PC-9 (cell line): Measurements from ENCODE around the gene DNMBP. TPM values are rescaled to one million over a fixed set of nuclear protein-coding genes. Genes with fewer than 3 reads are reported as not detected.
"Not testable (repeated sequence)": the region's sequence is repeated elsewhere in the genome, so short reads cannot be mapped to it uniquely, and the experiment has no call there.

Source experiments
- BruUV-seq: library from RNA; stranded (reverse); fragments of 400-500 nt; replicated peaks from 2 replicates; lab custom pipeline; 2021; lab: Mats Ljungman, UMichigan
- CTCF ChIA-PET: fragments of 300-600 bp; sonication (Branson Sonifier 250); formaldehyde crosslinking; loops from one replicate; lab custom pipeline; 2022; ENCODE audit warnings: antibody characterized with exemption; lab: Charles Lee
- POLR2A ChIA-PET: fragments of 300-600 bp; sonication (Branson Sonifier 250); formaldehyde crosslinking; loops from one replicate; lab custom pipeline; 2022; ENCODE audit warnings: antibody characterized with exemption; ENCODE audit not compliant: unreplicated experiment; lab: Charles Lee
- DNase-seq, 2 experiments: peaks; one replicate each; pipeline versions ENCODE4 v3.0.0 to v3.0.0-alpha.2; 2015 to 2022; ENCODE audit warnings: mixed read lengths in 1 of 2
- H2AFZ ChIP-seq: fragments of 200-600 bp; sonication (generic); 2 replicates; pipeline ENCODE4 v1.8.1; 2017; ENCODE audit warnings: antibody characterized with exemption
- H3F3A ChIP-seq: fragments of 200-600 bp; sonication (generic); 2 replicates; pipeline ENCODE4 v1.8.1; 2017; ENCODE audit warnings: antibody characterized with exemption, mild to moderate bottlenecking, low read depth; ENCODE audit not compliant: insufficient read depth
- H3K27ac ChIP-seq: fragments of 200-600 bp; sonication (generic); 2 replicates; pipeline ENCODE4 v1.6.1; 2016; ENCODE audit warnings: mixed run types
- H3K27me3 ChIP-seq: fragments of 200-600 bp; sonication (generic); 2 replicates; pipeline ENCODE4 v1.6.1; 2016; ENCODE audit warnings: low read depth, mixed run types; ENCODE audit not compliant: insufficient read depth
- H3K36me3 ChIP-seq: fragments of 200-600 bp; sonication (generic); 2 replicates; pipeline ENCODE4 v1.6.1; 2016; ENCODE audit warnings: low read depth, mixed run types
- H3K4me1 ChIP-seq: fragments of 200-600 bp; sonication (generic); replicated peaks from 2 replicates; pipeline ENCODE4 v1.6.1; 2016; ENCODE audit warnings: mixed run types; ENCODE audit not compliant: insufficient read depth
- H3K4me2 ChIP-seq: fragments of 200-600 bp; sonication (generic); 2 replicates; pipeline ENCODE4 v1.6.1; 2017; ENCODE audit warnings: mixed run types
- H3K4me3 ChIP-seq: fragments of 200-600 bp; sonication (generic); 2 replicates; pipeline ENCODE4 v1.6.1; 2016; ENCODE audit warnings: mixed run types
- H3K79me2 ChIP-seq: fragments of 200-600 bp; sonication (generic); 2 replicates; pipeline ENCODE4 v1.6.1; 2017; ENCODE audit warnings: low read depth, mixed run types
- H3K9me2 ChIP-seq: fragments of 200-600 bp; sonication (generic); 2 replicates; pipeline ENCODE4 v1.8.1; 2017; ENCODE audit warnings: mild to moderate bottlenecking; ENCODE audit not compliant: insufficient read depth
- H3K9me3 ChIP-seq: fragments of 200-600 bp; sonication (generic); 2 replicates; pipeline ENCODE4 v1.8.1; 2016; ENCODE audit warnings: low read depth; ENCODE audit not compliant: insufficient read depth
- H4K20me1 ChIP-seq: fragments of 200-600 bp; sonication (generic); 2 replicates; pipeline ENCODE4 v1.8.1; 2017; ENCODE audit not compliant: insufficient read depth
- CTCF ChIP-seq: fragments of 200-600 bp; sonication (generic); conservative IDR thresholded peaks from 2 replicates; pipeline ENCODE4 v1.6.1; 2017; ENCODE audit warnings: mixed run types, antibody characterized with exemption, mild to moderate bottlenecking, moderate library complexity
- EZH2 ChIP-seq: fragments of 200-600 bp; sonication (generic); IDR thresholded peaks from 2 replicates; pipeline ENCODE4 v1.8.0; 2017; ENCODE audit warnings: antibody characterized with exemption, low read depth
- intact Hi-C: fragments of 100-400 bp; cut with micrococcal nuclease; formaldehyde crosslinking; loops from one replicate; pipeline ENCODE4 v1.10.0; 2022; ENCODE audit not compliant: unreplicated experiment
- total RNA-seq: library from RNA; stranded (reverse); gene quantifications from 2 replicates; pipeline ENCODE4 v1.2.3, GENCODE V29; 2021

The DNMBP gene
- total RNA-seq, 1 experiment from 2014 or later: 14.9 TPM

DNA sequence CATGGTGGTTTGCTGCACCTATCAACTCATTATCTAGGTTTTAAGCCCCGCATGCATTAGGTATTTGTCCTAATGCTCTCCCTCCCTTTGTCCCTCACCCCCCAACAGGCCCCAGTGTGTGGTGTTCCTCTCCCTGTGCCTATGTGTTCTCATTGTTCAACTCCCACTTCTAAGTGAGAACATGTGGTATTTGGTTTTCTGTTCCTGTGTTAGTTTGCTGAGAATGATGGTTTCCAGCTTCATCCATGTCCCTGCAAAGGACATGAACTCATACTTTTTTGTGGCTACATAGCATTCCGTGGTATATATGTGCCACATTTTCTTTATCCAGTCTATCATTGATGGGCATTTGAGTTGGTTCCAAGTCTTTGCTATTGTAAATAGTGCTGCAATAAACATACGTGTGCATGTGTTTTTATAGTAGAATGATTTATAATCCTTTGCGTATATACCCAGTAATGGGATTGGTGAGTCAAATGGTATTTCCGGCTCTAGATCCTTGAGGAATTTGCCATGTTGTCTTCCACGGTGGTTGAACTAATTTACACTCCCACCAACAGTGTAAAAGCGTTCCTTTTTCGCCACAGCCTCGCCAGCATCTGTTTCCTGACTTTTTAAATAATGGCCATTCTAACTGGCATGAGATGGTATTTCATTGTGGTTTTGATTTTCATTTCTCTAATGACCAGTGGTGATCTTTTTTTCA is 146.1 kb downstream of the DNMBP start:
- H4K20me1 ChIP-seq, H3K9me2 ChIP-seq, H3K9me3 ChIP-seq, H3K79me2 ChIP-seq, CTCF ChIA-PET, DNase-seq, H3K36me3 ChIP-seq, H3K4me3 ChIP-seq, H3K27me3 ChIP-seq, H3F3A ChIP-seq, H2AFZ ChIP-seq, POLR2A ChIA-PET, H3K27ac ChIP-seq, H3K4me2 ChIP-seq, intact Hi-C loops, BruUV-seq, H3K4me1 ChIP-seq: not testable (repeated sequence)

DNA sequence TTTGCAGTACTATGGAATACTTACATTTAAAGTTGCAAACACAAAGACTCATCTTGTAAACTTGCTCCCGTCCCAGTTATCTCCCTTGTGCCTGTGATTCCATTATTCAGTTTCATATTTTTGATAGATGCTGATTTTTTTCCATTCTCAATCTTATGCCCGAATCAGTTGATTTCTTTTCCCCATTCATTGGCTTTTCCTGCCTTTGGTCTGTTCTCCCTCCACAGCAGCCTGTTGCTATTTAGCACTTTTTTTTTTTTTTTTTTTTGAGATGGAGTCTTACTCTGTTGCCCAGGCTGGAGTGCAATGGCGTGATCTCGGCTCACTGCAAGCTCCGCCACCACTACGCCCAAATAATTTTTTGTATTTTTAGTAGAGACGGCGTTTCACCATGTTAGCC is 149.3 kb downstream of the DNMBP start:
- Histone ChIP-seq H3K9me2 (no peaks in the 10 kb centered on the region), H3K27ac (no peak overlapping the region), H3K4me1 (no peaks in the 10 kb centered on the region), H3K79me2 (no peaks in the 10 kb centered on the region), H3K27me3 (no peaks in the 10 kb centered on the region), H3K4me3 (no peak overlapping the region), H2AFZ (no peak overlapping the region), H3K4me2 (no peak overlapping the region), H3F3A (no peaks in the 10 kb centered on the region), H4K20me1 (no peaks in the 10 kb centered on the region), H3K9me3 (no peaks in the 10 kb centered on the region), H3K36me3 (no peaks in the 10 kb centered on the region)
- CTCF ChIA-PET: no interaction called here
- no TSS peak for BruUV-seq
- intact Hi-C loops: no loop called here
- POLR2A ChIA-PET: no interaction called here
- TF ChIP-seq CTCF (no peak), EZH2 (no peak)
- DNase-seq: no peak

DNA sequence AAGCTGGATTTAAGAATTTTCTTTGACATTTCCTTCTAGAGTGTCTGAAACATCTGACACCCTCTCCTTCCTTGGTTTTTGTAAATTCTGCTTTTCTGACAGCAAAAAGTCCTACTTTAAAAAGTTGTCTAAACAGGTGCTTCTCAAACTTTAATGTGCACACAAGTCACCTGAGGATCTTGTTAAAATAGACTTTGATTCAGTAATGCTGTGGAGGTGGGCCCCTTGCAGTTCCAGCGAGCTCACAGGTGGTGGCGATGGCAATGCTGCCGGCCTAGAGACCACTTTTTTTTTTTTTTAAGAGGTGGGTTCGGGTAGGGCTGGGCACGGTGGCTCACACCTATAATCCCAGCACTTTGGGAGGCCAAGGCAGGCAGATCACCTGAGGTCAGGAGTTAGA is 150.2 kb downstream of the DNMBP start:
- Histone ChIP-seq H3K27me3 (no peaks in the 10 kb centered on the region), H3K79me2 (no peaks in the 10 kb centered on the region), H3K4me1 (no peaks in the 10 kb centered on the region), H3K36me3 (no peaks in the 10 kb centered on the region), H2AFZ (no peak overlapping the region), H3K9me3 (no peaks in the 10 kb centered on the region), H3K4me3 (no peak overlapping the region), H3K9me2 (no peaks in the 10 kb centered on the region), H3K27ac (no peak overlapping the region), H4K20me1 (no peaks in the 10 kb centered on the region), H3F3A (peaks cover 8% of the 10 kb centered on the region; the same call in 1 of the 2 replicates), H3K4me2 (no peak overlapping the region)
- TF ChIP-seq EZH2 (no peak), CTCF (peak; percentile 46; the same call in 1 of the 2 replicates)
- DNase-seq: peak in 1 of 2 experiments; percentile 21
- CTCF ChIA-PET: interaction anchor here (0.6 to 1.0 kb wide), 2 partner anchors 38 to 186 kb away, joined by 5 to 6 read pairs; no protein-coding TSS in a partner anchor
- POLR2A ChIA-PET: no interaction called here
- intact Hi-C loops: loop anchor here (5.0 kb wide), 1 partner anchor 188 kb away; no protein-coding TSS in a partner anchor
- no TSS peak for BruUV-seq
